Measurements from ENCODE around the gene EIF4EBP3. TPM values are rescaled to one million over a fixed set of nuclear protein-coding genes. Genes with fewer than 3 reads are reported as not detected.

Gene EIF4EBP3
- polyA plus RNA-seq, 1 donor (not counting 4 experiments of a cell fraction or from before 2014, with no cell fraction given) = 5.2 TPM

- FAIRE-seq = no peak
- Histone ChIP-seq H3K4me2 (ENCODE audit: control insufficient read depth, extremely low read depth, insufficient read depth, low read depth, low read length) (no peak overlapping the region), H3K36me3 (ENCODE audit: control insufficient read depth in 2 of 2, extremely low read depth in 1 of 2, insufficient read depth in 2 of 2, low read length in 2 of 2) (peaks cover 18 to 23% of the 10 kb centered on the region in 2 experiments), H3K79me2 (ENCODE audit: control insufficient read depth, insufficient read depth, low read length) (peaks cover 26% of the 10 kb centered on the region), H3K27ac (ENCODE audit: control insufficient read depth, insufficient read depth, low read length) (no peak overlapping the region), H4K20me1 (ENCODE audit: control insufficient read depth, extremely low read depth, insufficient read depth, low read length) (no peaks in the 10 kb centered on the region), H3K4me1 (ENCODE audit: control insufficient read depth, extremely low read depth, insufficient read depth, low read length) (peaks cover 16% of the 10 kb centered on the region), H3K9me1 (ENCODE audit: control insufficient read depth, extremely low read depth, insufficient read depth, low read length) (no peaks in the 10 kb centered on the region), H3K27me3 (ENCODE audit: control insufficient read depth, extremely low read depth, insufficient read depth, low read length) (no peaks in the 10 kb centered on the region), H3K4me3 (ENCODE audit: control insufficient read depth in 2 of 3, extremely low read depth in 1 of 3, insufficient read depth in 2 of 3, low read depth in 1 of 3, low read length in 3 of 3) (no peak overlapping the region), H2AFZ (ENCODE audit: control insufficient read depth, low read length) (no peak overlapping the region), H3K9me3 (ENCODE audit: control insufficient read depth, low read depth, low read length) (no peaks in the 10 kb centered on the region), H3K9ac (ENCODE audit: control insufficient read depth, extremely low read depth, insufficient read depth, low read length) (no peak overlapping the region)
- DNase-seq (ENCODE audit: low read depth, low spot score) = no peak
- dilution Hi-C loops (cut with MboI; ENCODE audit: extremely low pct_ligation_motif_present, low sequenced_read_pairs) = no loop called here
- TF ChIP-seq CTCF (optimal IDR thresholded peaks at IDR 0.05 in 1 of 3, IDR thresholded peaks at IDR 0.05 in 1 of 3, conservative IDR thresholded peaks at IDR 0.05 in 1 of 3; ENCODE audit: extremely low read depth in 1 of 3, insufficient read depth in 2 of 3, low read length in 3 of 3) (no peak), EZH2 (IDR thresholded peaks at IDR 0.05; ENCODE audit: low read length) (no peak)
These were observed 21.7 kb downstream of the EIF4EBP3 start for GRCh38 chr5:140569197-140569596.

- dilution Hi-C loops (cut with MboI; ENCODE audit: extremely low pct_ligation_motif_present, low sequenced_read_pairs) = no loop called here
- no peaks in the 10 kb centered on the region for H4K20me1 ChIP-seq (ENCODE audit: control insufficient read depth, extremely low read depth, insufficient read depth, low read length)
- TF ChIP-seq CTCF (optimal IDR thresholded peaks at IDR 0.05 in 1 of 3, IDR thresholded peaks at IDR 0.05 in 1 of 3, conservative IDR thresholded peaks at IDR 0.05 in 1 of 3; ENCODE audit: extremely low read depth in 1 of 3, insufficient read depth in 2 of 3, low read length in 3 of 3) (no peak), EZH2 (IDR thresholded peaks at IDR 0.05; ENCODE audit: low read length) (no peak)
These were observed 22.6 kb downstream of the EIF4EBP3 start for GRCh38 chr5:140570058-140570457.

More at GRCh38 chr5:140570058-140570457, 22.6 kb downstream of the EIF4EBP3 start:
- no peak overlapping the region for H3K9ac ChIP-seq (ENCODE audit: control insufficient read depth, extremely low read depth, insufficient read depth, low read length)
- no peak overlapping the region for H2AFZ ChIP-seq (ENCODE audit: control insufficient read depth, low read length)
- H3K27me3 ChIP-seq (ENCODE audit: control insufficient read depth, extremely low read depth, insufficient read depth, low read length) = no peaks in the 10 kb centered on the region
- H3K4me1 ChIP-seq (ENCODE audit: control insufficient read depth, extremely low read depth, insufficient read depth, low read length) = peaks cover 16% of the 10 kb centered on the region
- no peaks in the 10 kb centered on the region for H3K9me1 ChIP-seq (ENCODE audit: control insufficient read depth, extremely low read depth, insufficient read depth, low read length)
- H3K4me2 ChIP-seq (ENCODE audit: control insufficient read depth, extremely low read depth, insufficient read depth, low read depth, low read length) = no peak overlapping the region
- no peaks in the 10 kb centered on the region for H3K9me3 ChIP-seq (ENCODE audit: control insufficient read depth, low read depth, low read length)
- no peak for FAIRE-seq
- H3K79me2 ChIP-seq (ENCODE audit: control insufficient read depth, insufficient read depth, low read length) = peaks cover 22% of the 10 kb centered on the region
- H3K36me3 ChIP-seq (ENCODE audit: control insufficient read depth in 2 of 2, extremely low read depth in 1 of 2, insufficient read depth in 2 of 2, low read length in 2 of 2) = peaks cover 18 to 23% of the 10 kb centered on the region in 2 experiments
- H3K4me3 ChIP-seq (ENCODE audit: control insufficient read depth in 2 of 3, extremely low read depth in 1 of 3, insufficient read depth in 2 of 3, low read depth in 1 of 3, low read length in 3 of 3) = no peak overlapping the region
- no peak for DNase-seq (ENCODE audit: low read depth, low spot score)
- no peak overlapping the region for H3K27ac ChIP-seq (ENCODE audit: control insufficient read depth, insufficient read depth, low read length)

Measured in keratinocyte (primary cell).